Measurements from ENCODE around the gene UBE2V1. TPM values are rescaled to one million over a fixed set of nuclear protein-coding genes. Genes with fewer than 3 reads are reported as not detected.

UBE2V1 gene
- total and polyA plus RNA-seq, 10 of the 15 experiments (the other 5 are each of a cell fraction or from before 2014, with no cell fraction given), result 51.8 to 219 (median 141) TPM

- TF ChIP-seq FOS (IDR thresholded peaks at IDR 0.05; ENCODE audit: borderline replicate concordance, extremely low read depth, insufficient read length), result no peak
- TF ChIP-seq KDM1A (IDR thresholded peaks at IDR 0.05; ENCODE audit: borderline replicate concordance), result no peak
- intact Hi-C loops (cut with micrococcal nuclease; ENCODE audit: unreplicated experiment) (no loop called here), in situ Hi-C loops (cut with MboI) (no loop called here)
- Histone ChIP-seq H3K4me3 (no peak overlapping the region), H3K79me2 (ENCODE audit: control insufficient read depth, insufficient read depth, low read length) (no peaks in the 10 kb centered on the region), H3K9me3 (replicated peaks; ENCODE audit: control insufficient read depth, insufficient read depth, low read length) (no peaks in the 10 kb centered on the region), H3K27me3 (replicated peaks in 1 of 2; ENCODE audit: control insufficient read depth in 2 of 2, insufficient read depth in 2 of 2, low read length in 1 of 2) (no peaks in the 10 kb centered on the region), H4K20me1 (ENCODE audit: control insufficient read depth, insufficient read depth) (no peaks in the 10 kb centered on the region), H3K4me1 (ENCODE audit: control insufficient read depth, insufficient read depth, low read length) (peaks cover 10% of the 10 kb centered on the region), H3K27ac (ENCODE audit: control insufficient read depth, insufficient read depth) (no peak overlapping the region), H2AFZ (ENCODE audit: control insufficient read depth, low read depth, low read length) (no peak overlapping the region), H3K4me2 (ENCODE audit: control insufficient read depth, insufficient read depth) (no peak overlapping the region), H3K36me3 (ENCODE audit: control insufficient read depth in 2 of 2, insufficient read depth in 2 of 2, low read length in 1 of 2) (no peaks in the 10 kb centered on the region), H3K9ac (ENCODE audit: control insufficient read depth, insufficient read depth, low read length) (no peak overlapping the region)
- POLR2A ChIA-PET, result no interaction called here
- FAIRE-seq (no peak), ATAC-seq (no peak), DNase-seq (ENCODE audit: low read depth, low spot score) (no peak)
- no TSS peak for BruUV-seq (replicated peaks)
- RAD21 ChIA-PET (ENCODE audit: unreplicated experiment), result no interaction called here
- CTCF ChIA-PET, result no interaction called here
- WGBS (ENCODE audit: insufficient coverage, insufficient replicate concordance, low lambda C conversion rate, missing lambda C conversion rate), result 40% methylated on average over 10 of the region's 10 CpGs
- SMC1A ChIA-PET (ENCODE audit: uncharacterized antibody, unreplicated experiment), result no interaction called here
Measured at GRCh38 chr20:50042370-50043313, 70.3 kb downstream of the UBE2V1 start.

GRCh38 chr20:50041246-50041873 lies 71.6 kb downstream of the UBE2V1 start:
- WGBS (ENCODE audit: insufficient coverage, insufficient replicate concordance, low lambda C conversion rate, missing lambda C conversion rate), result 42% methylated on average over 16 of the region's 16 CpGs
- no peak overlapping the region for H3K9ac ChIP-seq (ENCODE audit: control insufficient read depth, insufficient read depth, low read length)
- FAIRE-seq (peak; percentile 59), ATAC-seq (peak; percentile 77), DNase-seq (ENCODE audit: low read depth, low spot score) (no peak)
- POLR2A ChIA-PET, result no interaction called here
- H3K4me3 ChIP-seq, result no peak overlapping the region
- SMC1A ChIA-PET (ENCODE audit: uncharacterized antibody, unreplicated experiment), result interaction anchor here (0.9 kb wide), 1 partner anchor 30 kb away, joined by 3 read pairs; no protein-coding TSS in a partner anchor
- H3K36me3 ChIP-seq (ENCODE audit: control insufficient read depth in 2 of 2, insufficient read depth in 2 of 2, low read length in 1 of 2), result no peaks in the 10 kb centered on the region
- no peaks in the 10 kb centered on the region; a peak in 1 of 4 replicates for H3K27me3 ChIP-seq (replicated peaks in 1 of 2; ENCODE audit: control insufficient read depth in 2 of 2, insufficient read depth in 2 of 2, low read length in 1 of 2)
- H3K9me3 ChIP-seq (replicated peaks; ENCODE audit: control insufficient read depth, insufficient read depth, low read length), result no peaks in the 10 kb centered on the region
- no peak overlapping the region; the same call in 1 of the 2 replicates for H3K27ac ChIP-seq (ENCODE audit: control insufficient read depth, insufficient read depth)
- no peaks in the 10 kb centered on the region for H4K20me1 ChIP-seq (ENCODE audit: control insufficient read depth, insufficient read depth)
- no TSS peak for BruUV-seq (replicated peaks)
- peak overlapping the region; percentile 82 for H2AFZ ChIP-seq (ENCODE audit: control insufficient read depth, low read depth, low read length)
- intact Hi-C loops (cut with micrococcal nuclease; ENCODE audit: unreplicated experiment), result no loop called here
- CTCF ChIA-PET, result interaction anchor here (0.7 kb wide), 1 partner anchor 65 kb away, joined by 3 read pairs; no protein-coding TSS in a partner anchor
- H3K4me1 ChIP-seq (ENCODE audit: control insufficient read depth, insufficient read depth, low read length), result peaks cover 10% of the 10 kb centered on the region
- in situ Hi-C loops (cut with MboI), result no loop called here
- RAD21 ChIA-PET (ENCODE audit: unreplicated experiment), result no interaction called here
- no peaks in the 10 kb centered on the region for H3K79me2 ChIP-seq (ENCODE audit: control insufficient read depth, insufficient read depth, low read length)
- peak overlapping the region; percentile 66 for H3K4me2 ChIP-seq (ENCODE audit: control insufficient read depth, insufficient read depth)
- 0 out of 2 replicates have a peak, but pooled peaks have one; percentile 13 for TF ChIP-seq MTA2 (IDR thresholded peaks at IDR 0.05; ENCODE audit: low read depth)
- TF ChIP-seq NFYA (IDR thresholded peaks at IDR 0.05; ENCODE audit: borderline replicate concordance, low read depth, low read length), result no peak
- TF ChIP-seq E2F8 (IDR thresholded peaks at IDR 0.05; ENCODE audit: low read depth, partially characterized antibody), result no peak
- peak; percentile 90 for TF ChIP-seq SPI1 (IDR thresholded peaks at IDR 0.05; ENCODE audit: borderline replicate concordance, insufficient read depth, low read depth, low read length)
- peak; percentile 65; the same call in 1 of the 2 replicates for TF ChIP-seq DPF2 (IDR thresholded peaks at IDR 0.05)
- no peak for TF ChIP-seq SUPT20H (IDR thresholded peaks at IDR 0.05; ENCODE audit: borderline replicate concordance, control insufficient read depth, low read depth, low read length)
- TF ChIP-seq IKZF1 (conservative IDR thresholded peaks at IDR 0.05), result peak; percentile 46; the same call in 1 of the 2 replicates
- peak; percentile 43 to 52; a peak in 2 of 4 replicates for TF ChIP-seq IKZF2 (IDR thresholded peaks at IDR 0.05)
- peak; percentile 92 for TF ChIP-seq PKNOX1 (IDR thresholded peaks at IDR 0.05)

Data from GM12878 (cell line).